ENCODE data around the gene ACAP1.

The ACAP1 gene

GRCh38 chr17:7292729-7293128, 43.6 kb upstream of the ACAP1 start:
- H3K9me3 Mint-ChIP-seq, result no peaks in the 10 kb centered on the region
- peaks cover 17% of the 10 kb centered on the region for H3K4me1 Mint-ChIP-seq
- H3K36me3 Mint-ChIP-seq (ENCODE audit: low read depth), result no peaks in the 10 kb centered on the region
- H3K27ac Mint-ChIP-seq, result peak overlapping the region; percentile 15 to 70 (median 64)
- peak overlapping the region; percentile 65 to 77 (median 72) for H3K4me3 Mint-ChIP-seq
- TF ChIP-seq, protein P1, sequence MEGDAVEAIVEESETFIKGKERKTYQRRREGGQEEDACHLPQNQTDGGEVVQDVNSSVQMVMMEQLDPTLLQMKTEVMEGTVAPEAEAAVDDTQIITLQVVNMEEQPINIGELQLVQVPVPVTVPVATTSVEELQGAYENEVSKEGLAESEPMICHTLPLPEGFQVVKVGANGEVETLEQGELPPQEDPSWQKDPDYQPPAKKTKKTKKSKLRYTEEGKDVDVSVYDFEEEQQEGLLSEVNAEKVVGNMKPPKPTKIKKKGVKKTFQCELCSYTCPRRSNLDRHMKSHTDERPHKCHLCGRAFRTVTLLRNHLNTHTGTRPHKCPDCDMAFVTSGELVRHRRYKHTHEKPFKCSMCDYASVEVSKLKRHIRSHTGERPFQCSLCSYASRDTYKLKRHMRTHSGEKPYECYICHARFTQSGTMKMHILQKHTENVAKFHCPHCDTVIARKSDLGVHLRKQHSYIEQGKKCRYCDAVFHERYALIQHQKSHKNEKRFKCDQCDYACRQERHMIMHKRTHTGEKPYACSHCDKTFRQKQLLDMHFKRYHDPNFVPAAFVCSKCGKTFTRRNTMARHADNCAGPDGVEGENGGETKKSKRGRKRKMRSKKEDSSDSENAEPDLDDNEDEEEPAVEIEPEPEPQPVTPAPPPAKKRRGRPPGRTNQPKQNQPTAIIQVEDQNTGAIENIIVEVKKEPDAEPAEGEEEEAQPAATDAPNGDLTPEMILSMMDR (IDR thresholded peaks at IDR 0.05; ENCODE audit: unreplicated experiment in 3 of 3), result no peak
- peaks cover 72% of the 10 kb centered on the region for H3K27me3 Mint-ChIP-seq (ENCODE audit: low read depth)

DNA sequence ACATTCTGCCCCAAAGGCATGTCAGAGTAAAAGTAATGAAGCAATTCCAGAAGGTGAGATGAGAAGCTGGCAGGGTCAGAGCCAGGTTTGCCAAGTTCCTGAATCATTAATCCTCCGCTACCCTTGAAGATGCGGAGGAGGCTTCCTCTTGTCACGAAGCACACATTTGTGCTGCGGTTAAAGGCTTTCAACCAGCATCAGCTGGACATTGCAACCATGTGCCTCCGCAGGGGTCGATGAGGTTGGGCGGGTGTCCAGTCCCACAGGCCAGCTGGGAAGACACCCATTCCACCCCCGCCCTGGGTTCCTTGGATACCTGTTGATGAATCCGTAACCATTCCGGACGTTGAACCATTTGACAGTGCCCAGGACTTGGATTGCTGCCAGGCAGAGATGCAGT, 43.2 kb upstream of the ACAP1 start:
- H3K27me3 Mint-ChIP-seq (ENCODE audit: low read depth), result peaks cover 74% of the 10 kb centered on the region
- TF ChIP-seq, protein P1 (IDR thresholded peaks at IDR 0.05; ENCODE audit: unreplicated experiment in 3 of 3), result no peak
- H3K4me1 Mint-ChIP-seq, result peaks cover 17% of the 10 kb centered on the region
- H3K9me3 Mint-ChIP-seq, result no peaks in the 10 kb centered on the region
- no peaks in the 10 kb centered on the region for H3K36me3 Mint-ChIP-seq (ENCODE audit: low read depth)
- peak overlapping the region; percentile 15 to 70 (median 64) for H3K27ac Mint-ChIP-seq
- peak overlapping the region; percentile 65 to 77 (median 72) for H3K4me3 Mint-ChIP-seq

GRCh38 chr17:7293816-7294613, 42.3 kb upstream of the ACAP1 start:
- H3K4me1 Mint-ChIP-seq, result peaks cover 17% of the 10 kb centered on the region
- TF ChIP-seq, protein P1 (IDR thresholded peaks at IDR 0.05; ENCODE audit: unreplicated experiment in 3 of 3), result no peak
- H3K27me3 Mint-ChIP-seq (ENCODE audit: low read depth), result peaks cover 70% of the 10 kb centered on the region
- peak overlapping the region; percentile 65 to 75 (median 72) for H3K4me3 Mint-ChIP-seq
- peak overlapping the region in 2 of 3 experiments; percentile 60 to 67 for H3K27ac Mint-ChIP-seq
- no peaks in the 10 kb centered on the region for H3K36me3 Mint-ChIP-seq (ENCODE audit: low read depth)
- no peaks in the 10 kb centered on the region for H3K9me3 Mint-ChIP-seq

GRCh38 chr17:7294614-7295153, 41.6 kb upstream of the ACAP1 start, which contains the start of gene YBX2:
Gene YBX2, minus strand, starts transcription at chr17:7294639. Its CDS starts 139 bp downstream, at chr17:7294500.
- H3K4me1 Mint-ChIP-seq, result peaks cover 17% of the 10 kb centered on the region
- peak within 1 kb of the TSS; percentile 78 to 81 (median 80) for H3K4me3 Mint-ChIP-seq
- TF ChIP-seq, protein P1 (IDR thresholded peaks at IDR 0.05; ENCODE audit: unreplicated experiment in 3 of 3), result no peak
- peak within 1 kb of the TSS in 2 of 3 experiments; percentile 60 to 67 for H3K27ac Mint-ChIP-seq
- H3K36me3 Mint-ChIP-seq (ENCODE audit: low read depth), result no peaks in the 10 kb centered on the region
- H3K9me3 Mint-ChIP-seq, result no peaks in the 10 kb centered on the region
- H3K27me3 Mint-ChIP-seq (ENCODE audit: low read depth), result peaks cover 69% of the 10 kb centered on the region

GRCh38 chr17:7295230-7296180, 40.8 kb upstream of the ACAP1 start:
- H3K27ac Mint-ChIP-seq, result no peak overlapping the region
- TF ChIP-seq, protein P1 (IDR thresholded peaks at IDR 0.05; ENCODE audit: unreplicated experiment in 3 of 3), result no peak
- H3K27me3 Mint-ChIP-seq (ENCODE audit: low read depth), result peaks cover 69% of the 10 kb centered on the region
- H3K4me1 Mint-ChIP-seq, result peaks cover 17% of the 10 kb centered on the region
- peak overlapping the region; percentile 78 to 81 (median 80) for H3K4me3 Mint-ChIP-seq
- no peaks in the 10 kb centered on the region for H3K36me3 Mint-ChIP-seq (ENCODE audit: low read depth)
- no peaks in the 10 kb centered on the region for H3K9me3 Mint-ChIP-seq
